HEK293 (cell line): ENCODE results near the gene CCNT2.
"Not testable (repeated sequence)": the region's sequence is repeated elsewhere in the genome, so short reads cannot be mapped to it uniquely, and the experiment has no call there.

Source experiments
- REST ChIP-seq: fragments of 450-650 bp; formaldehyde crosslinking; IDR thresholded peaks from 2 replicates; pipeline ENCODE4 v1.5.1; 2016; ENCODE audit warnings: missing biosample characterization, missing genetic modification characterization
- TCF7L2 ChIP-seq: IDR thresholded peaks from 2 replicates; pipeline ENCODE4 v1.6.1; 2011; ENCODE audit warnings: low read depth, mild to moderate bottlenecking, inconsistent platforms, low read length, moderate library complexity, borderline replicate concordance
- YY1 ChIP-seq: fragments of 450-650 bp; formaldehyde crosslinking; IDR thresholded peaks from 2 replicates; pipeline ENCODE4 v1.5.1; 2018; ENCODE audit warnings: missing biosample characterization, missing genetic modification characterization
- ZNF600 ChIP-seq: fragments of 450-650 bp; formaldehyde crosslinking; IDR thresholded peaks from 2 replicates; pipeline ENCODE4 v1.5.1; 2016; ENCODE audit warnings: missing biosample characterization, missing genetic modification characterization
- ZNF664 ChIP-seq: fragments of 450-650 bp; formaldehyde crosslinking; IDR thresholded peaks from 2 replicates; pipeline ENCODE4 v1.5.1; 2016; ENCODE audit warnings: missing biosample characterization, missing genetic modification characterization
- ZNF76 ChIP-seq: fragments of 450-650 bp; formaldehyde crosslinking; IDR thresholded peaks from 2 replicates; pipeline ENCODE4; 2016; ENCODE audit warnings: low read depth, missing biosample characterization, missing genetic modification characterization, borderline replicate concordance
- ZNF837 ChIP-seq: fragments of 450-650 bp; formaldehyde crosslinking; IDR thresholded peaks from 2 replicates; pipeline ENCODE4 v1.5.1; 2016; ENCODE audit warnings: missing biosample characterization, missing genetic modification characterization
- TF ChIP-seq, protein P1 (sequence below): fragments of 450-650 bp; formaldehyde crosslinking; IDR thresholded peaks from 2 replicates; pipeline ENCODE4 v1.5.1; 2016; ENCODE audit warnings: missing biosample characterization, missing genetic modification characterization, low read depth
- TF ChIP-seq, protein P2 (sequence below): fragments of 450-650 bp; formaldehyde crosslinking; IDR thresholded peaks from 2 replicates; pipeline ENCODE4 v1.5.1; 2016; ENCODE audit warnings: missing biosample characterization, missing genetic modification characterization

DNA sequence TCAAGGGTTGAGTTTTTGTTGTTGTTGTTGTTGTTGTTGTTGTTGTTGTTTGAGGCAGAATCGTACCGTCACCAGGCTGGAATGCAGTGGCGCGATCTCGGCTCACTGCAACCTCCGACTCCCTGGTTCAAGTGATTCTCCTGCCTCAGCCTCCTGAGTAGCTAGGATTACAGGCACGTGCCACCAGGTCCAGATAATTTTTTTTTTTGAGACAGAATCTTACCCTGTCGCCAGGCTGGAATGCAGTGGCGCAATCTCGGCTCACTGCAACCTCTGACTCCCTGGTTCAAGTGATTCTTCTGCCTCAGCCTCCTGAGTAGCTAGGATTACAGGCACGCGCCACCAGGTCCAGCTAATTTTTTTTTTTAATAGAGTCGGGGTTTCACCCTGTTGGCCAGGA is 14.9 kb upstream of the CCNT2 start:
- TF ChIP-seq, protein P1, sequence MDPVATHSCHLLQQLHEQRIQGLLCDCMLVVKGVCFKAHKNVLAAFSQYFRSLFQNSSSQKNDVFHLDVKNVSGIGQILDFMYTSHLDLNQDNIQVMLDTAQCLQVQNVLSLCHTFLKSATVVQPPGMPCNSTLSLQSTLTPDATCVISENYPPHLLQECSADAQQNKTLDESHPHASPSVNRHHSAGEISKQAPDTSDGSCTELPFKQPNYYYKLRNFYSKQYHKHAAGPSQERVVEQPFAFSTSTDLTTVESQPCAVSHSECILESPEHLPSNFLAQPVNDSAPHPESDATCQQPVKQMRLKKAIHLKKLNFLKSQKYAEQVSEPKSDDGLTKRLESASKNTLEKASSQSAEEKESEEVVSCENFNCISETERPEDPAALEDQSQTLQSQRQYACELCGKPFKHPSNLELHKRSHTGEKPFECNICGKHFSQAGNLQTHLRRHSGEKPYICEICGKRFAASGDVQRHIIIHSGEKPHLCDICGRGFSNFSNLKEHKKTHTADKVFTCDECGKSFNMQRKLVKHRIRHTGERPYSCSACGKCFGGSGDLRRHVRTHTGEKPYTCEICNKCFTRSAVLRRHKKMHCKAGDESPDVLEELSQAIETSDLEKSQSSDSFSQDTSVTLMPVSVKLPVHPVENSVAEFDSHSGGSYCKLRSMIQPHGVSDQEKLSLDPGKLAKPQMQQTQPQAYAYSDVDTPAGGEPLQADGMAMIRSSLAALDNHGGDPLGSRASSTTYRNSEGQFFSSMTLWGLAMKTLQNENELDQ (tag by site-specific recombination) = not testable (repeated sequence)
- TF ChIP-seq, protein P2, sequence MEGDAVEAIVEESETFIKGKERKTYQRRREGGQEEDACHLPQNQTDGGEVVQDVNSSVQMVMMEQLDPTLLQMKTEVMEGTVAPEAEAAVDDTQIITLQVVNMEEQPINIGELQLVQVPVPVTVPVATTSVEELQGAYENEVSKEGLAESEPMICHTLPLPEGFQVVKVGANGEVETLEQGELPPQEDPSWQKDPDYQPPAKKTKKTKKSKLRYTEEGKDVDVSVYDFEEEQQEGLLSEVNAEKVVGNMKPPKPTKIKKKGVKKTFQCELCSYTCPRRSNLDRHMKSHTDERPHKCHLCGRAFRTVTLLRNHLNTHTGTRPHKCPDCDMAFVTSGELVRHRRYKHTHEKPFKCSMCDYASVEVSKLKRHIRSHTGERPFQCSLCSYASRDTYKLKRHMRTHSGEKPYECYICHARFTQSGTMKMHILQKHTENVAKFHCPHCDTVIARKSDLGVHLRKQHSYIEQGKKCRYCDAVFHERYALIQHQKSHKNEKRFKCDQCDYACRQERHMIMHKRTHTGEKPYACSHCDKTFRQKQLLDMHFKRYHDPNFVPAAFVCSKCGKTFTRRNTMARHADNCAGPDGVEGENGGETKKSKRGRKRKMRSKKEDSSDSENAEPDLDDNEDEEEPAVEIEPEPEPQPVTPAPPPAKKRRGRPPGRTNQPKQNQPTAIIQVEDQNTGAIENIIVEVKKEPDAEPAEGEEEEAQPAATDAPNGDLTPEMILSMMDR (tag by site-specific recombination) = not testable (repeated sequence)
- TF ChIP-seq ZNF76 (tag by site-specific recombination); YY1; REST (tag by site-specific recombination); TCF7L2; ZNF664; ZNF837 (tag by site-specific recombination); ZNF600: not testable (repeated sequence)
